Endothelial cell of umbilical vein (primary cell): ENCODE data around the gene MAP2K7. TPM values are rescaled to one million over a fixed set of nuclear protein-coding genes. Genes with fewer than 3 reads are reported as not detected.

Experiments
- BruUV-seq: library from RNA; stranded (reverse); fragments of 400-500 nt; replicated peaks from 2 replicates; lab custom pipeline; 2021; lab: Mats Ljungman, UMichigan
- CTCF ChIA-PET: fragments of 300-600, 350-600 bp; sonication (Branson Sonifier 250); formaldehyde crosslinking; loops from one replicate; lab custom pipeline; 2021; ENCODE audit warnings: antibody characterized with exemption, inconsistent platforms; lab: Charles Lee
- POLR2A ChIA-PET: fragments of 300-600, 350-600 bp; sonication (Branson Sonifier 250); formaldehyde crosslinking; loops from one replicate; lab custom pipeline; 2021; ENCODE audit warnings: antibody characterized with exemption, inconsistent platforms; lab: Charles Lee
- DNase-seq: peaks from one replicate; pipeline ENCODE4 v3.0.0-alpha.2; 2011; ENCODE audit warnings: low read depth, low spot score
- FAIRE-seq: peaks from 2 replicates; lab custom pipeline; 2011; peaks lifted over from hg19 to GRCh38; lab: Jason Lieb, UNC
- H2AFZ ChIP-seq: 2 replicates; pipeline ENCODE4 v1.6.0; 2012; ENCODE audit warnings: low read depth, low read length, control low read depth, inconsistent platforms
- H3K27ac ChIP-seq: 2 replicates; pipeline ENCODE4 v1.5.1; 2011; ENCODE audit warnings: low read depth, mild to moderate bottlenecking, control low read depth, low read length, moderate library complexity; ENCODE audit not compliant: insufficient read depth
- H3K27me3 ChIP-seq, 2 experiments: 2 replicates each; pipeline versions ENCODE4 v1.6.0 to v1.6.1; 2011; ENCODE audit warnings: low read length in 2 of 2, mixed read lengths in 1 of 2; ENCODE audit not compliant: control insufficient read depth in 2 of 2, insufficient read depth in 2 of 2
- H3K36me3 ChIP-seq, 2 experiments: 2 replicates in 1 of 2; 3 replicates in 1 of 2; pipeline ENCODE4 v1.5.1; 2011; ENCODE audit warnings: low read length in 2 of 2, mild to moderate bottlenecking in 1 of 2, moderate library complexity in 1 of 2; ENCODE audit not compliant: control insufficient read depth in 2 of 2, insufficient read depth in 2 of 2; ENCODE audit errors: extremely low read depth in 1 of 2
- H3K4me1 ChIP-seq: 3 replicates; pipeline ENCODE4 v1.5.1; 2011; ENCODE audit warnings: mild to moderate bottlenecking, low read length; ENCODE audit not compliant: control insufficient read depth, insufficient read depth; ENCODE audit errors: extremely low read depth
- H3K4me2 ChIP-seq: 2 replicates; pipeline ENCODE4 v1.6.1; 2011; ENCODE audit warnings: low read length, control low read depth, mixed read lengths; ENCODE audit not compliant: insufficient read depth
- H3K4me3 ChIP-seq, 3 experiments: fragments of 200-600 bp in 1 of 3; sonication (generic), shearing (Covaris generic) in 1 of 3; replicated peaks in 1 of 3; 2 replicates each; pipeline ENCODE4 v1.5.1; 2011 to 2016; ENCODE audit warnings: control low read depth in 3 of 3, low read length in 3 of 3, mild to moderate bottlenecking in 2 of 3, inconsistent platforms in 1 of 3, low read depth in 1 of 3, moderate library complexity in 1 of 3; ENCODE audit not compliant: insufficient read depth in 1 of 3
- H3K79me2 ChIP-seq: 2 replicates; pipeline ENCODE4 v1.6.0; 2012; ENCODE audit warnings: low read length, inconsistent platforms; ENCODE audit not compliant: control insufficient read depth, insufficient read depth
- H3K9ac ChIP-seq: replicated peaks from 2 replicates; pipeline ENCODE3; 2011; ENCODE audit warnings: low read length, control low read depth; ENCODE audit not compliant: insufficient read depth; ENCODE audit errors: extremely low read depth
- H3K9me1 ChIP-seq: replicated peaks from 3 replicates; pipeline ENCODE4 v1.6.0; 2011; ENCODE audit warnings: mild to moderate bottlenecking, low read length; ENCODE audit not compliant: control insufficient read depth, insufficient read depth; ENCODE audit errors: extremely low read depth
- H3K9me3 ChIP-seq: replicated peaks from 2 replicates; pipeline ENCODE4 v1.5.1; 2012; ENCODE audit warnings: low read length, inconsistent platforms; ENCODE audit not compliant: control insufficient read depth, insufficient read depth
- H4K20me1 ChIP-seq: replicated peaks from 2 replicates; pipeline ENCODE3; 2011; ENCODE audit warnings: mild to moderate bottlenecking, low read length; ENCODE audit not compliant: control insufficient read depth, insufficient read depth; ENCODE audit errors: extremely low read depth
- EZH2 ChIP-seq: IDR thresholded peaks from 2 replicates; pipeline ENCODE4 v1.6.1; 2012; ENCODE audit warnings: borderline replicate concordance, low read depth, mild to moderate bottlenecking, moderate library complexity, low read length, inconsistent platforms; ENCODE audit not compliant: severe bottlenecking
- FOS ChIP-seq: IDR thresholded peaks from 2 replicates; pipeline ENCODE4 v1.6.1; 2011; ENCODE audit warnings: mild to moderate bottlenecking, low read length, moderate library complexity, borderline replicate concordance; ENCODE audit not compliant: insufficient read depth
- GATA2 ChIP-seq: IDR thresholded peaks from 2 replicates; pipeline ENCODE4 v1.7.0; 2011; ENCODE audit warnings: low read depth, mild to moderate bottlenecking, moderate library complexity, mixed read lengths, low read length; ENCODE audit not compliant: insufficient read length, insufficient read depth
- JUN ChIP-seq: IDR thresholded peaks from 2 replicates; pipeline ENCODE4 v1.6.1; 2011; ENCODE audit warnings: borderline replicate concordance, low read depth; ENCODE audit not compliant: insufficient read length, insufficient read depth
- MYC ChIP-seq: IDR thresholded peaks from one replicate; pipeline ENCODE4 v1.6.1; 2011; ENCODE audit warnings: mild to moderate bottlenecking, low read depth, low read length
- POLR2A ChIP-seq: IDR thresholded peaks from 2 replicates; pipeline ENCODE4 v1.6.1; 2012; ENCODE audit warnings: low read depth, mild to moderate bottlenecking, control low read depth, low read length
- POLR2AphosphoS5 ChIP-seq: IDR thresholded peaks from 2 replicates; pipeline ENCODE4 v1.6.1; 2012; ENCODE audit warnings: low read depth, mild to moderate bottlenecking, control low read depth, low read length, moderate library complexity; ENCODE audit not compliant: insufficient read depth
- dilution Hi-C: fragments of 300-500 bp; cut with MboI; formaldehyde crosslinking; loops from one replicate; pipeline ENCODE4 v1.15.0; 2019; ENCODE audit warnings: low sequenced_read_pairs; ENCODE audit not compliant: extremely low pct_ligation_motif_present
- intact Hi-C: fragments of 100-400 bp; cut with micrococcal nuclease; formaldehyde crosslinking; loops from one replicate; pipeline ENCODE4 v1.10.0; 2022
- polyA plus RNA-seq, 4 experiments: library from polyadenylated mRNA; depleted of rRNA in 3 of 4; stranded (reverse) in 3 of 4; unstranded in 1 of 4; fragments of >200 nt; gene quantifications; 2 replicates each; pipeline versions ENCODE4 v1.2.1 to v1.2.3, GENCODE V29; 2011 to 2012; ENCODE audit warnings: missing spikeins in 1 of 4
- total RNA-seq: library from RNA; stranded (reverse); gene quantifications from 2 replicates; pipeline ENCODE4 v1.2.3, GENCODE V29; 2021
- TF ChIP-seq, protein P1 (sequence below): IDR thresholded peaks from 2 replicates; pipeline ENCODE4 v1.6.1; 2011; ENCODE audit not compliant: insufficient read depth, insufficient read length
- TF ChIP-seq, protein P2 (sequence below), 2 donors: IDR thresholded peaks; 1 replicate in 1 of 2; 2 replicates in 1 of 2; pipeline ENCODE4 v1.5.1; 2011; ENCODE audit warnings: low read length in 2 of 2, mild to moderate bottlenecking in 2 of 2, moderate library complexity in 2 of 2, control low read depth in 1 of 2, inconsistent platforms in 1 of 2, low read depth in 1 of 2; ENCODE audit not compliant: insufficient read depth in 1 of 2; ENCODE audit errors: extremely low read depth in 1 of 2

Gene MAP2K7
- total and polyA plus RNA-seq, 2 donors (not counting 3 experiments of a cell fraction or from before 2014, with no cell fraction given), result 13.8 to 36.0 TPM

DNA sequence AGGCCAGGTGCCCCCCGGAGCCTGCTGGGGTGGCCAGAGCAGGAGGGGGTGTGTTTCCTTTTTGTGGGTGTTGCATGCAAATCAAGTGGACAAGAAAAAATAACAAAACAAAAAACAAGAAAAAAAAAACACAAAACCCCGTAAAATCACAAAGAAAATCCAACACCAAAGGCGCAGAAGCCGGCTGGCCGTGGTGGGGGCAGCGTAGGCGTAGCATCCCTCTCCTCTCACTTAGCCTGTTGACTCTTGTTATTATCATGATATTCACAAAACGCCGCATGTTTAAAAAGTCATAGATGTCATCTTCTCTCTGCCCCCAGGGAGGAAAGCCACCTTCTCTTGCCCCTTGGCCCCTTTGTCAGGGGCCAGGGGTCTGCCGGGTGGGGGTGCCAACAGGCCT, 10.0 kb downstream of the MAP2K7 start:
- no peak overlapping the region for H3K4me3 ChIP-seq
- TF ChIP-seq POLR2AphosphoS5 (no peak), FOS (no peak), POLR2A (no peak), EZH2 (no peak), GATA2 (no peak)
- TF ChIP-seq, protein P1, sequence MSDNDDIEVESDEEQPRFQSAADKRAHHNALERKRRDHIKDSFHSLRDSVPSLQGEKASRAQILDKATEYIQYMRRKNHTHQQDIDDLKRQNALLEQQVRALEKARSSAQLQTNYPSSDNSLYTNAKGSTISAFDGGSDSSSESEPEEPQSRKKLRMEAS, result no peak
- H3K36me3 ChIP-seq, result peaks cover 0 to 23% of the 10 kb centered on the region in 2 experiments
- no peaks in the 10 kb centered on the region for H4K20me1 ChIP-seq
- BruUV-seq, result no TSS peak
- H3K9me3 ChIP-seq, result no peaks in the 10 kb centered on the region
- dilution Hi-C loops, result no loop called here
- POLR2A ChIA-PET, result no interaction called here
- DNase-seq (no peak), FAIRE-seq (no peak)
- peaks cover 18 to 30% of the 10 kb centered on the region in 2 experiments for H3K27me3 ChIP-seq
- peaks cover 6% of the 10 kb centered on the region for H3K4me1 ChIP-seq
- H3K4me2 ChIP-seq, result no peak overlapping the region
- no peak overlapping the region for H2AFZ ChIP-seq
- H3K9ac ChIP-seq, result no peak overlapping the region
- CTCF ChIA-PET, result interaction anchor here (0.9 kb wide), 1 partner anchor 44 kb away, joined by 3 read pairs; no protein-coding TSS in a partner anchor
- no peaks in the 10 kb centered on the region for H3K9me1 ChIP-seq
- no peak overlapping the region for H3K27ac ChIP-seq
- intact Hi-C loops, result no loop called here
- no peaks in the 10 kb centered on the region for H3K79me2 ChIP-seq

DNA sequence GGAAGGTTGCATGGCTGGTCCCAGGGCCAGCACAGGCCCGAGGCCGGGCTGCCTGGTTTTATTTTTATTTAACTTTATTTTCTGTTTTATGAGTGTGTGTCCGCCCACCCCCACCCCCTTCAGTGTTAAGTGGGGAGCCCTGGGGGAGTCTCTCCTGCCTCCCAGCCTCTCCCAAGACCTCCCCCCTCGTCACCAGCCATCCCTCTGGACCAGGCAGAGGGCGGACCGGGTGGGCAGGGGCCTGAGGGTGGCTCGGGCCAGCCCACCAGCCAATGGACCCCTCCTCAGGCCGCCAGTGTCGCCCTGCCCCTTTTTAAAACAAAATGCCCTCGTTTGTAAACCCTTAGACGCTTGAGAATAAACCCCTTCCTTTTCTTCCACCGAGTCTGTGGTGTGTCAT, 10.4 kb downstream of the MAP2K7 start:
- no peak for FAIRE-seq

More for the DNA sequence above, 10.4 kb downstream of the MAP2K7 start:
- Histone ChIP-seq H3K79me2 (no peaks in the 10 kb centered on the region), H3K9me1 (no peaks in the 10 kb centered on the region), H3K4me1 (peaks cover 6% of the 10 kb centered on the region), H3K9me3 (no peaks in the 10 kb centered on the region), H3K9ac (no peak overlapping the region), H3K27ac (no peak overlapping the region), H3K4me3 (no peak overlapping the region), H3K4me2 (no peak overlapping the region), H2AFZ (no peak overlapping the region), H3K27me3 (peaks cover 18 to 31% of the 10 kb centered on the region in 2 experiments), H3K36me3 (peaks cover 0 to 21% of the 10 kb centered on the region in 2 experiments), H4K20me1 (no peaks in the 10 kb centered on the region)
- CTCF ChIA-PET, result no interaction called here
- TF ChIP-seq, protein P2, sequence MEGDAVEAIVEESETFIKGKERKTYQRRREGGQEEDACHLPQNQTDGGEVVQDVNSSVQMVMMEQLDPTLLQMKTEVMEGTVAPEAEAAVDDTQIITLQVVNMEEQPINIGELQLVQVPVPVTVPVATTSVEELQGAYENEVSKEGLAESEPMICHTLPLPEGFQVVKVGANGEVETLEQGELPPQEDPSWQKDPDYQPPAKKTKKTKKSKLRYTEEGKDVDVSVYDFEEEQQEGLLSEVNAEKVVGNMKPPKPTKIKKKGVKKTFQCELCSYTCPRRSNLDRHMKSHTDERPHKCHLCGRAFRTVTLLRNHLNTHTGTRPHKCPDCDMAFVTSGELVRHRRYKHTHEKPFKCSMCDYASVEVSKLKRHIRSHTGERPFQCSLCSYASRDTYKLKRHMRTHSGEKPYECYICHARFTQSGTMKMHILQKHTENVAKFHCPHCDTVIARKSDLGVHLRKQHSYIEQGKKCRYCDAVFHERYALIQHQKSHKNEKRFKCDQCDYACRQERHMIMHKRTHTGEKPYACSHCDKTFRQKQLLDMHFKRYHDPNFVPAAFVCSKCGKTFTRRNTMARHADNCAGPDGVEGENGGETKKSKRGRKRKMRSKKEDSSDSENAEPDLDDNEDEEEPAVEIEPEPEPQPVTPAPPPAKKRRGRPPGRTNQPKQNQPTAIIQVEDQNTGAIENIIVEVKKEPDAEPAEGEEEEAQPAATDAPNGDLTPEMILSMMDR (IDR thresholded peaks at IDR 0.05; ENCODE audit: extremely low read depth in 1 of 2, insufficient read depth in 1 of 2, low read depth in 1 of 2, low read length in 2 of 2), result no peak
- TF ChIP-seq JUN (no peak), EZH2 (no peak), POLR2A (no peak), GATA2 (no peak), MYC (no peak), POLR2AphosphoS5 (no peak), FOS (no peak)
- TF ChIP-seq, protein P1, result no peak
- intact Hi-C loops (no loop called here), dilution Hi-C loops (no loop called here)
- BruUV-seq, result TSS peak; percentile 58
- DNase-seq, result no peak
- POLR2A ChIA-PET, result no interaction called here
